NCI-H510A (cell line): ENCODE results near the gene GATA5.
"Not testable (repeated sequence)": the region's sequence is repeated elsewhere in the genome, so short reads cannot be mapped to it uniquely, and the experiment has no call there.

ENCODE experiments used
- DNase-seq: peaks from one replicate; lab custom pipeline; 2025; lab: John Stamatoyannopoulos, UW

Gene GATA5

DNA sequence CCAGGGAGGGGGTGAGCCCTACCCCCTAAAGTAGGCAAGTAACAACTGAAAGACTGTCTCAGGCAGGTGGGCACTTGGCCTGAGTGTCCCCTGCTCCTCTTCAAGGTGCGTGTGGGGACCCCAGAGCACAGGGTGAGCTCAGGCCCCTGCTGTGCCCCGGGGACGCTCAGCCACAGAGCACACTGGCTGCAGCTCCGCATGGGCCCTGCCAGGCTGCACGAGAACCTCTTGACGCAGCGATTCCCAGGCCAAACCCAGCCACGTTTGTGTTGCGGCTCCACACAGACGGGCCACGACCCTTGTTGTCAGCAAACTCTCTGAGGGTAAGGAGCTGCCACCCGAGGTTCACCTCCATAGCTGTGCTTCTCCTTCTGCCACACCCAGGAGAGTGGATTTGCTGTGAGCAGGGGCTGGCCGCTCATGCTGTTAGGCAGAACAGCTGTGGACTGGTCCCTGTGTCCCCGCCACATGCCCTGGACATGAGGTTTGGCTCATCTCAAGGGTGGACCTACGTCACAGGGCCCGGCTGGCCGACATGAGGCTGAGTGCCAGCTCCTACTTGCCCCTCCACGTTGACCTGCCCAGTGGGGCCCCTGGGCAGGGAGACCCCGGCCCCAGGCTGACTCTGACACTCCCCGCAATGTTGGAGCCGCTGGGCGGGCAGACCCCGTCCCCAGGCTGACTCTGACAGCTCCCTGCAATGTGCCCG lies 29.7 kb upstream of the GATA5 start:
- no peak for DNase-seq

DNA sequence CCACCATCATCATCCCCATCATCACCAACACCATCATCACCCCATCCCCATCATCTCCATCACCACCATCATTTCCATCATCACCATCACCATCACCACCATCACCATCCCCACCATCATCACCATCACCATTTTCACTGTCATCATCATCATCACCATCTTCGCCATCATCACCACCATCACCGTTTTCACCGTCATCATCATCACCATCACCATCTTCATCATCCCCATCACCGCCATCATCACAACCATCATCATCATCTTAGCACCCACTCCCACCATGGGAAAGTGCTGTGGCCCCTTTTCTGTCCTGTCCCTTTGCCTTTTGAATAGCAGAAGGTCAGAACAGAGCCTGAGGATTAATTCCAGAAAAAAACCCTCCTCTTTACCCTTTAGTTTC lies 28.5 kb upstream of the GATA5 start:
- no peak for DNase-seq

DNA sequence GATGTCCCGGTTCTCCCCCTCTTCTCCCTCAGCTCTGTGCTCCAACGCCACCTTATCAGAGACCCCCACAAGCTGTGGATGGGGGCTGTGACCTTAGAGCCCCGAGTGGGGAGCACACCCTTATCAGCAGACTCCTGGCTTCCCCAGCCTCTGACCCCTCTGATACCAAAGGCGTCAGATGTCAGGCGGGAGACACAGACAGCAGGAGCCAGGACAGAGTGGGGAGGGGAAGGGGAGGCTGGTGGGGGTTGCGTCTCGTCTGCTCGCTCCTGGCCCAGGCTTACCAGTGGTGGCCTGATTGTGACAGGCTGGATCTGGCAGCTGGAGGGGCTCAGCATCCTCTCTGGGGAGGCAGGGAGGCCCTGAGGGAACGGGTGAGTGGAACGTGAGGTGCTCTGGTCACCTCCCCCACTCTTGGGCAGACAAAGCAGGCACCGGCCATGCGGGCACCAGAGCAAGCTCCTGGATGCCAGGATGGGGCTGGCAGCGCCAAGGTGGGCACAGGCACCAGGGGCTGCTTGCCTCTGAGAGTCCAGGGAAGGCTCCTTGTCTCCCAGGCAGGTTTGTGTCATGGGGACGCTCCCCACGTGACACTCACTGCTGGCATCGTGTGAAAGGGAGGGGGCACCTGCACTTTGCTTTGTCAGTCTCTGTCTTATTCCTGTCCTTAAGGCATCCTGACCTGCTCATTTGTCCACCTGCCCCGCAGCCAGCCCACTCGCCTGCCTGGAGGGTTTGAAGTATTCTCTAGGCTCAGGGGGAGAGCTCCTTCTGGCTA lies 27.8 kb upstream of the GATA5 start:
- no peak for DNase-seq

DNA sequence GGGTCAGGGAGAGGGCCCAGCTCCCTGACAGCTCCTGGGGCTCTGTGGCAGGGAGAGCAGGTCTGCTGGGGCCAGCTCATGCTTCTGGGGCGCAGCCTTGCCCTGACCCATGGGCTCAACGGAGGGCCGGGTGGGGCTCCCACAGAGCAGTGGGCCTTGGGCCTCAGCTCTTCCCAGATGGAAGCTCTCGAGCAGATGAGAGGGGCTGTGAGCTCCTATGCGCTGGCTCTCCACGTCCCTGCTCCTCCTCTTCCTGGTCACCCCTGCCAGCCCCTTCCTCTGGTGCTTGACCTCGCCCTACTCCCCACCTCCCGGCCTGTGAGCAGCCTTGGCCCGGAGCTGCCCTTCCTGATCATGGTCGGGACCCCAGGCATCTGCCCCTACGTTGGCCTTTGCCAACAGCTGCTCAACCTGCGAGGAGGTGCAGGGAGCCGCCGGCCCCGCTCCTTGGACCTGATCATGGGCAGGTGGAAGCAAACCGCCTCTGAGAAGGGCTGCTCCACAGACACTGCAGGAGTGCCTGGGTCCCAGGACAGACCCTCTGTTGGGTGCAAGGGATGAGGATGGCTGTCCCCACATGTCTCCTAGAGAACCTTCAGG lies 26.8 kb upstream of the GATA5 start:
- no peak for DNase-seq

DNA sequence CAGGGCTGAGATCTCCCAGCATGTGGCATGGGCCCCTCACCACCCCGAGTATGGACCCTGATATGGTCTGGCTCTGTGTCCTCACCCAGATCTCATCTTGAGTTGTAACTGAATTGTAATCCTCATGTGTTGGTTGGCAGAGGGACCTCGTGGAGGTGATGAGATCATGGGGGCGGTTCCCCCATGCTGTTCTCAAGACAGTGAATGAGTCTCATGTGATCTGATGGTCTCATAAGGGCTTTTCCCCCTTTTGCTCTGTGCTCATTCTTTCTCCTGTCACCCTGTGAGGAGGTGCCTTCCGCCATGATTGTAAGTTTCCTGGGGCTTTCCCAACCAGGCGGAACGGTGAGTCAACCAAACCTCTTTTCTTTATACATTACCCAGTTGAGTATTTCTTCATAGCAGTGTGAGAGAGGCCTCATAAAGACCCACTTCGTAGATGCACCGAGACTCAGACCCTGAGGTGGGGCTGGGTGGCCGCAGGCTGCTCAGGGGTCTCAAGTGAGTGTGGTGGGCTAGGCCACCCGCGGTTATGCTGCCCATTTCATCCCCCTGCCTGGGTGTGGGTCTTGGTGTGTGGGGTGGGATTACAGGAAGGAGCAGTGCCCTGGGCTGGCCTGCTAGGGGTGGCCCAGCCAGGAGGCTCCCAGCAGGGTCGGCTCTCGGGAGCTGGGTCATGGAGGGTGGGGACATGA lies 26.2 kb upstream of the GATA5 start:
- DNase-seq = no peak

DNA sequence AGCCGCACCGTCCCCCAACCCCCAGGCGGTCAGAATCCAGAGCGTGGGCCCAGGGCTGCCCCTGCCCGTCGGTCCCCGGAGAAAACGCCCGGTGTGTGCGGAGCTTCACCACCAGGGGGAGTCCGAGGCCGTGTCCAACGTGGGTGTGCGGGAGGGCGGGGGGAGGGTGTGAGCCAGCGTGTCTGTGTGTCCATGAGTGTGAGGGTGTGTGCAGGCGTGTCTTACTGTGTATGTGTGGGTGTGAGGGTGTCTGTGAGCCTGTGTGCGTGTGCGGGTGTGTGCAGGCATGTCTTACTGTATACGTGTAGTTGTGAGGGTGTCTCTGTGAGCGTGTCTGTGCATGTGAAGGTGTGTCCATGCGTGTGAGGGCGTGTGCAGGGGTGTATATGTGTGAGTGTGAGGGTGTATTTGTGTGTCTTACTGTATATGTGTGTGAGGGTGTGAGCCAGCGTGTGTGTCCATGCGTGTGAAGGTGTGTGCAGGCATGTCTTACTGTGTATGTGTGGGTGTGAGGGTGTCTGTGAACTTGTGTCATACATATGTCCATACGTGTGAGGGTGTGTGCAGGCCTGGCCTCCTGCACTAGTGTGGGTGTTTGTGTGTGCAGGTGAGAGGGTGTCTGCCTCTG lies 24.6 kb upstream of the GATA5 start:
- DNase-seq = no peak

DNA sequence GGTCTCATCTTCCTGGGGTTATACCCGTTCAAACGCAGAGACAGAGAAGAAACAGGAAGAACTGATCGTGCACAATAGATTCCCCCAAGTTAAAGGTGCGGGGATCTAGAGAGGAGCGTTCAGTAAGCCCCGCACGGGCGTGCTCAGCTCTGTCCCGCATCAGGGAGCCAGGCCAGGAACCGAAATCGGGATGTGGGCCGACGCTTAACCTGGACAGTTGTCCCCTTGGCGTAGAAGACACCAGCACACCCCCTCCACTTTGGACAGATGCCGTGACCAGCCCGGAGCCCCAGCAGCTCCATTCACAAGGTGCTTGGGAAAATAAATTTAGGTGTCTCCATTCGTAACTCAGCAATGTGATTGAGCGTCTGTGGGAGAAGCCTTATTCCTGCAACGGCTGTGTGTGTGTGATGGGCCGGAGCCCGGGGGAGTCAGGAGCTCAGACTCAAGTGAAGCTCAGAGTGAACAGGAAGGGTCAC lies 24.0 kb upstream of the GATA5 start:
- DNase-seq = no peak

DNA sequence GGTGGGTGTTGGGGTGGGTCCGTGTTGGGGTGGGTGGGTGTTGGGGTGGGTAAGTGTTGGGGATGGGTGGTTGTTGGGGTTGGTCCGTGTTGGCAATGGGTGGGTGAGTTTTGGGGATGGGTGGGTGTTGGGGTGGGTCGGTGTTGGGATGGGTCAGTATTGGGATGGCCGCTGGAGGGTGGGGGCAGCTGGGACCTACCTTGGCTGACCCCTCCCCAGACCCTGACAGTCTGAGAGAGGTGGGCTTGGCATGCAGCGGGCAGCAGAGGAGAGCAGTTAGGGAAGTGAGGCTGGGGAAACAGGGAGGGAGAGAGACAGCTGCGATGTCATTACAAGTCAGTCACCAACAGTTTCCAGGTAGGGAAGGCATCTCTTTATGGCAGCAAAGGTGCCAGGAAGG lies 23.1 kb upstream of the GATA5 start:
- no peak for DNase-seq

DNA sequence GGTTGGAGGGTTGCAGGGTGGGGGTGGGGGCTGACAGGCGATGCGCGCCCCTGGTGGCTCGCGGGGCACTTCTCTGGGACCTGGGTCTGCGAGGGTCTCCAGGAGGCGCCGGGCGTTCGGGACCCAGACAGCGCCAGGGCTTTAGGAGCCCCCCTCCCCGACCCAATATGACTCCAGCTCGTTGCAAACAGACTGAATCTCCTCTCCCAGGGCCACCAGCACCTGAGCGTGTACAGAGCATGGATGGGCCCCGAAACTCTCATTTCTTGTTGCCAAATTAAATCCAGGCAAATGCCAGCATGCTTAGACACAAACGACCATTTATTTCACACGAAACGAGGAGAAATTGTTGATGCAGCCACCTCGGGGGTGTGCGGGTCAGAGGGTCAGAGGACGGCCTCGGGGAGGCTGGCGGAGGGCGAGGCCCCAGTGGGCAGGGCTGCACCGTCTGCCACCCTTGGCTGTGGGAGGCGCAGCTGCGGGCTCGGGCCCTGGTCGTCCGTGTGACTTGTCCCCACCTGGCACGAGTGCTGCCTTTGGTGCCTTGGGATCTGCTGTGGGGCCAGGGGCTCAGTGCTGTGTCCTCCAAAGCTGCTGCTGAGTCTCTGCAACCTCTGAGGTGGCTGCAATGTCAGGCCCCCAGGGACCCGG lies 20.9 kb upstream of the GATA5 start:
- DNase-seq = no peak

DNA sequence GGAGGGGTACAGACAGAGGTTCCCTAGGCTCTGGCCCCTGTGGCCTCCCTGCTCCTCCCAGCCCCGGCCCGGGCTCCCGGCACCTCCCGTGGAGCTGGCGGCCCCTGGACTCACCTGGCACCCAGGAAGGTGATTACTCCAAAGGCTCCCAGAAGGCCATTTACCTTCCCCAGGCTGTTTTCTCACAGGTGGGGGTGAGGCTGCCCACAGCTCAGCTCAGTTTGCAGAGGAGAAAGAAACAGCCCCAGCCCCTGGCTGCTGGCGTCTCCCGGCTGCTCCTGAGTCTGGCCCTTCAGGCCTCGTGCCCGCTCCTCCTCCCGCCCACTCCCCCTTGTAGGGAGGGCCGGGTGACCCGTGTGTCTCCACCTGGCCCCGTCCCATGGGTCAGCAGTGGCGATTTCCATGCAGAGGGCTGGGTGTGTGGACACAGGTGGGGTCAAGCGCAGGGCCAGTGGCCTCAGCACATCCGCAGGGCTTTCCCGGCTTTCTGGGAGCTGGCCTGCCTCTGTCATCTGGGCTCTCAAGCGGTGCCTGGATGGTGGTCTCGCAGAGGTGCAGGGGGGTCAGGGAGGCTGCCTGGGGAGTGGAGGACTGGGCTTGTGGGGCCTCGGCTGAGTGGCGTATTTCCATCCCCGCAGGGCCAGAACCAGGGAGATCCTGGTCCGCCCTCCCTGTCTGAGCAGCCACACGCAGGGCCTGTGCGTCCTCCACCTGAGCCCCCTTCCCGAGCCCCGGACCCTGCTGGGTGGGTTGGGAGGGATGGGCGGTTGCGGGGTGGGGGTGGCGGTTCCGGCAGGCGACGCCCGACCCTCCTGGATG lies 20.2 kb upstream of the GATA5 start:
- no peak for DNase-seq

DNA sequence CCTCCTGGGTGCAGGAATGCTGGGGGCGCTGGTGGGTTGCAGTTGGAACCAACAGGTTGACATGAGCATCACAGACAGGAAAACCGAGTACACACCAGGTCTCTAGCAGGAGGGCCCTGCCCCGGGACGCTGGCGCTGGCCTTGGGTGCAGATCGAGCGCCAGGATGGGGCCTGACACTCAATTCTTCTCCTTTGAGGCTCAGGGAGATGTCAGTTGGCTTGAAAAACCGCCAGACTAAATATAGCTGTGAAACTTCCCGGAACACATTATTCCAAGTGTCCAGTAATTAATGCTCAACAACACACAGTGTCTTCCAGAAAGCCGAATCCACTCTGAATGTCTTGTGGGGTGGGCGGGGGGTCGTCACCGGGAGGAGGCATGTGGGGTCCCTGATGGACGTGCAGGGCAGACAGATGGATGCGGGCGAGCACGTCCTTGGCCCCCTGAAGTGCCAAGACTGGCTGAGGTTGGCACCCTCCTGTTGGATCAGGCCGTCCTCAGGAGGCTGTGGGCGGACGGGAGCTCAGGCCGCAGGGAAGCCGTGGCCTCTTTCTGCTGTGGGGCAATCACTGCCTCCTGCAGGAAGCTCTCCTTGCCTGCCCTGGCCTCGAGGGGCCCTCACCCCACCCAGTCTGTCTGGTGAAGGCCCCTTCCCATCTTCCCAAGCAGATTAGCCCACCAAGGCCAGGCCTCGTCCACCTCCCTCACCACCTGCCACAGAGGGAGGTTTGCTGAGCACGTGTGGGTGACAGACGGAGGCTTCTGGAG lies 19.4 kb upstream of the GATA5 start:
- DNase-seq = no peak

DNA sequence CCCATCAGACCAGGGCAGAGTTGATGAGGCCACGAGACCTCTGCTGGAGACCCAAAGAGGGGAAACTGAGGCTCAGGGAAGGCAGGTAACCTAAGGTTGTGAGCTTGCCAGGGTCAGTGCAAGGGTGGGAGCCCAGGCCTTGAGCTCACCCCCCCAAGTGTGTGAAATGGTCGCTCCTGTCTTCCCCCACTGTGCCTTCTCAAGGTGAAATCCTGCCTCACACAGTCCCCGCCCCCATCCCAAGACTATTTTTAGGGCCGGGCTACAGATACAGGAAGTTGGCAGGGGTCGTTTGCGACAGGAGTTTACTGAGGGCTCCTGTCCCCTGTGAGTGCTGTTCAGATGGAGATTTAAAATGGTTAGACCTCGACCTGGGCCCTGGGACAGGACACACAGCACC lies 18.7 kb upstream of the GATA5 start:
- DNase-seq = no peak

DNA sequence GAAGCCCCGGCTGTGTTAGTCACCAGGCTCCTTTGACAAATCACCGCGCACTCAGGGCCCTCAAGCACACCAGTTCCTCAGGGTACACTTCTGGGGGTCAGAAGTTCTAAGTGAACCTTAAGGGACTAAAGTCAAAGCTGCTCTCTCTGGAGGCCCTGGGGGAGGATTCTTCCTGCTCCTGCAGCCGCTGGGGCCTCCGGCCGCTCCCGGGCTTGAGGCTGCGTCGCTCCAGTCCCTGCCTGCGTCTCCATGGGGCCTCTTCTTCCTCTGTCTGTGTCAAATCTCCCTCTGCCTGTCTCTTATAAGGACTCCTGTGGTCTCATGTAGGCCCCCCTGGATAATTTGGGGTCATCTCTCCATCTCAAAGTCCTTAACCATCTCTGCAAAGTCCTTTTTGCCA lies 18.1 kb upstream of the GATA5 start:
- no peak for DNase-seq

DNA sequence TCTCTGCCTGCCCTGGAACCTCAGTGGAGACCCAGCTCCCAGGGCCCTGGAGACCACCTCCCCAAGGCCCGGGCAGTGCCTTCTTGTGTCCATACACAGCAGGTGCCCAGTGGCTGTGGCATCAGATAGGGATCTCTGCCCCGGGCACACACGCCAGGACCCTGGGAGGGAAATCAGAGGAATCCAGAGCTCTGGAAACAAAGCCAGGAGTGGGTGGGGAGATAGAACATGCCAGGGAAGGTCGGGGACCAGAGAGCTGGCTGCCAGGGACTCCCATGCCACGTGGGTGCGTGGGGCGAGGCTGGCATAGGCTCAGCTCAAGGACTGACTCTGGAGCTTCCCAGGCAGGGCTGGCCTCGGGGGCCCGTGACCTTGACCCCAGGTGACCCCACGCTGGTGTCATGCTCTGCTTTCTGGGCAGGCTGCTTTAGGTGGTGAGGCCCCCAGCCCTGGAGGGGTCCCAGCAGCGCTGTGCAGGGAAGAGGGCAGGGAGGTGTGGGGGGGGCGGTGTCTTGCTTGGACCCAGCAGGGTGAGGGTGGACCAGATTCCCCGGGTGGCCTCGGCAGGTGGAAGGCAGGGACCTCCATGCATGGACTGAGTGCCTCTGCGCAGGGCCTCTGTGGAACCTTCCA lies 17.6 kb upstream of the GATA5 start:
- no peak for DNase-seq

DNA sequence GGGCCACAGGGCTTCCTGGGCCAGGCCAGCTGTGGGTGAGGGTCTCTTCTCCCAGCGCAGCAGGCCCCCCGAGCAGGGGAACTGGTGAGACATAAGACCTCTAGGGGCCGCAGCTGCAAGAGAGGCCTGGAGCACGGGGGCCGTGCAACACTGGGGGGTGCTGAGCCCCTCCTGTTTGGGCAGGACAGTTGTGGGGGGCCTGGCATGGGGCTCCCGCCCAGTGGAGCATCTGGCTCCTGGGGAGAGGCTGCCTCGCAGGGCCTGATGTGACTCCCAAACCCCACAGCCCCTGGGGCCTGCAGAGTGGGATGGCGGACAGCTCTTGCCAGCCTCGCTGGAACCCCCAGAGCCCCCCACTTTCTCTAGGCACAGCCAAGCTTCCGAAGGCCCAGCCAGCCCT lies 16.9 kb upstream of the GATA5 start:
- no peak for DNase-seq

DNA sequence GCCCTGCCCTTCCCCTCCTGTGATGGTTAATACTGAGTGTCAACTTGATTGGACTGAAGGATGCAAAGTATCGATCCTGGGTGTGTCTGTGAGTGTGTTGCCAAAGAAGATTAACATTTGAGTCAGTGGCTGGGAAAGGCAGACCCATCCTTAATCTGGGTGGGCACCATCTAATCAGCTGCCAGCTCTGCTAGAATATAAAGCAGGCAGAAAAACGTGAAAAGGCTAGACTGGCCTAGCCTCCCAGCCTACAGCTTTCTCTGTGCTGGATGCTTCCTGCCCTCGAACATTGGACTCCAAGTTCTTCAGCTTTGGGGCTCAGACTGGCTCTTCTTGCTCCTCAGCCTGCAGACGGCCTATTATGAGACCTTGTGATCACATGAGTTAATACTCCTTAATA lies 15.0 kb upstream of the GATA5 start:
- not testable (repeated sequence) for DNase-seq

DNA sequence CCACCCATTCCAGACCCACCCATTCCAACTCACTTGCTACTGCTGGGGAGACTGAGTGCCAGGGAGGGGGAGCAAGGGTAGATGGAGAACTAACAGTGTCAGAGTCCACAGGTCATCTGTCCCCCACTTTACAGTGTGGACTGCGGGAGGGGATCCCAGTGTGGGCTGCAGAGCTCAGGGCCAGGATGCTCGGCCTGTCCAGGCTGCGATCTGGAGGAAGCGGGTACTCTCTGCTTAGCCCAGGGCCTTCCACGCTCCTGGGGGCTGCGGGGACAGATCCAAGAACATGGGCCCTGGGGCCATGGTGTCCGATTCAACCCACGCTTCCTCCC lies 14.1 kb upstream of the GATA5 start:
- DNase-seq = no peak

DNA sequence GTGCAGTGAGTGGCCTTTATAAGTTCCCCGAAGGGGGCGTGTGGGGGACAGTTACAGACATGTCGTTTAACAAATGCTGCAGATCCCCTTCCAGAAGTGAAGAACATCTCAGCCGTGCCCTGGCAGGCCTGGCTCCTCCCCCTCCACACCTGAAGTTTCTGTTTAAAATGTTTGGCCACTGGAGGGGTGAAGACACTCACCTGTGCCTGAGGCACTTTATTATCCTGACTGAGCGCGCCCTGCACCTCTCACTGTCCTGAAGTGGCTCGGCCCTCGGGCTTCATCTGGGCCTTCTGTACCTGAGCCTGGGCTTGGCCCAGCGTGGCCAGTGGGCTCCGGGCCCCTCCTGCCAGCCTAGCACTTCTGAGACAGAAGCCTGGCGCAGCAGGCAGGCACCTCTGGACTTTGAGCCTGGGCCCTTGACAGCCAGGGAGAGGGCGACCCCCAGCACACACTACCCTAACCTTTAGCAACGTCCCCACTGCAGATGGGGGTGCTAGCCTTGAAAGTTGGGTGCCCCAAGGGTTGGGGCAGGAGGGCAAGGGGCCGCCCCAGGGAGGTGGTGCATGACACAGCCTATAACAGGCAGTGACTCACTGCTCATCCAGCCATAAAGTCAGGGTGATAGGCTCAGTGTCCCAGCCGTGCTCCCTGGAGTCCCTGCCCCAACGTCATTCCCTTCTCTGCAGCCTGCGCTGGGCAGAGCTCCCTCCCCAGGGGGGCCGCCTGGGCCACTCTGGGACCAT lies 13.6 kb upstream of the GATA5 start:
- DNase-seq = no peak

DNA sequence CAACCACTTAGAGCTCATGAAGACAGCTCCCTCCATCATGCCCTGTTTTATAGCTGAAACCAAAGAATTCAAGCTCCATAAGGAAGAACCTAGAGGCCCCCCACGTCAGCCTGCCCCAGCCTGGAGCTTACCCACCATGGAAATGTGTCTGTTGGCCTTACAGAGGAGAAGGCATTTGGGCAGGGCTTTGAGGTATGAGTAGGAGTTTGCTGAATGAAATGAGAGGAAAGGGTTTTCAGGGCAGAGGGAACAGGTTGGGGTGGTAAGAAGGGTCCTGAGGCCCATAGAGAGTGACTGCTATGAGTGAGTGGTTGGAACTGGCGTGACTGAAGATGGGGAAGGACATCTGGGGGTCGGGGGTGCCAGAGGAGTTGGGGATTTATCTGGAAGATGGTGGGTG lies 12.7 kb upstream of the GATA5 start:
- no peak for DNase-seq
